Breast epithelium (tissue), 4 donors: ENCODE data around the gene DIS3L2. TPM values are rescaled to one million over a fixed set of nuclear protein-coding genes. Genes with fewer than 3 reads are reported as not detected.

Source experiments
- DNase-seq, 2 donors: peaks; one replicate each; pipeline ENCODE4 v3.0.0-alpha.2; 2019; ENCODE audit warnings: low spot score in 2 of 2
- H3K27ac ChIP-seq, 2 donors: fragments of 200-600 bp; sonication (generic) in 1 of 2; one replicate each; pipeline ENCODE4 v1.5.1; 2016 to 2019; ENCODE audit warnings: mild to moderate bottlenecking in 1 of 2
- H3K27me3 ChIP-seq, 2 donors: fragments of 200-600 bp; sonication (generic) in 1 of 2; one replicate each; pipeline versions ENCODE4 v1.5.1 to v1.6.0; 2017 to 2019; ENCODE audit warnings: control low read depth in 1 of 2, mild to moderate bottlenecking in 1 of 2
- H3K36me3 ChIP-seq: fragments of 200-600 bp; one replicate; pipeline ENCODE4 v1.5.1; 2019
- H3K4me1 ChIP-seq, 2 donors: fragments of 200-600 bp; sonication (generic); one replicate each; pipeline ENCODE4 v1.5.1; 2016 to 2019; ENCODE audit warnings: control low read depth in 1 of 2
- H3K4me3 ChIP-seq, 3 donors: fragments of 200-600 bp; sonication (generic); 1 replicate in 2 of 3; 2 replicates in 1 of 3; pipeline ENCODE4 v1.5.1; 2016 to 2019; ENCODE audit warnings: mild to moderate bottlenecking in 3 of 3, moderate library complexity in 2 of 3
- H3K9me3 ChIP-seq, 2 donors: fragments of 200-600 bp; sonication (generic) in 1 of 2; one replicate each; pipeline ENCODE4 v1.5.1; 2016 to 2019; ENCODE audit warnings: control low read depth in 1 of 2
- POLR2A ChIP-seq: fragments of 450-650 bp; IDR thresholded peaks from one replicate; pipeline ENCODE4 v1.6.1; 2016; ENCODE audit warnings: antibody characterized with exemption, mild to moderate bottlenecking, moderate library complexity
- POLR2AphosphoS5 ChIP-seq, 3 donors: sonication (generic); formaldehyde crosslinking; IDR thresholded peaks; one replicate each; pipeline ENCODE4 v1.6.1; 2017; ENCODE audit warnings: antibody characterized with exemption in 3 of 3
- intact Hi-C: fragments of 100-400 bp; cut with DNase I; formaldehyde crosslinking; loops from one replicate; pipeline ENCODE4 v1.15.1; 2023; ENCODE audit warnings: low total_unique reads
- total RNA-seq, 3 donors: library from RNA; depleted of rRNA; stranded (reverse); fragments of >200 nt; gene quantifications; one replicate each; pipeline ENCODE4 v1.1.0, GENCODE V29; 2016
- TF ChIP-seq, protein P1 (sequence below), 3 donors: fragments of 450-650 bp; IDR thresholded peaks; one replicate each; pipeline ENCODE4 v1.5.1; 2016 to 2017; ENCODE audit warnings: antibody characterized with exemption in 3 of 3, mild to moderate bottlenecking in 3 of 3, moderate library complexity in 3 of 3

DIS3L2 gene
- total RNA-seq, 3 donors from 2014 or later = 19.2 to 38.9 (median 33.4) TPM

DNA sequence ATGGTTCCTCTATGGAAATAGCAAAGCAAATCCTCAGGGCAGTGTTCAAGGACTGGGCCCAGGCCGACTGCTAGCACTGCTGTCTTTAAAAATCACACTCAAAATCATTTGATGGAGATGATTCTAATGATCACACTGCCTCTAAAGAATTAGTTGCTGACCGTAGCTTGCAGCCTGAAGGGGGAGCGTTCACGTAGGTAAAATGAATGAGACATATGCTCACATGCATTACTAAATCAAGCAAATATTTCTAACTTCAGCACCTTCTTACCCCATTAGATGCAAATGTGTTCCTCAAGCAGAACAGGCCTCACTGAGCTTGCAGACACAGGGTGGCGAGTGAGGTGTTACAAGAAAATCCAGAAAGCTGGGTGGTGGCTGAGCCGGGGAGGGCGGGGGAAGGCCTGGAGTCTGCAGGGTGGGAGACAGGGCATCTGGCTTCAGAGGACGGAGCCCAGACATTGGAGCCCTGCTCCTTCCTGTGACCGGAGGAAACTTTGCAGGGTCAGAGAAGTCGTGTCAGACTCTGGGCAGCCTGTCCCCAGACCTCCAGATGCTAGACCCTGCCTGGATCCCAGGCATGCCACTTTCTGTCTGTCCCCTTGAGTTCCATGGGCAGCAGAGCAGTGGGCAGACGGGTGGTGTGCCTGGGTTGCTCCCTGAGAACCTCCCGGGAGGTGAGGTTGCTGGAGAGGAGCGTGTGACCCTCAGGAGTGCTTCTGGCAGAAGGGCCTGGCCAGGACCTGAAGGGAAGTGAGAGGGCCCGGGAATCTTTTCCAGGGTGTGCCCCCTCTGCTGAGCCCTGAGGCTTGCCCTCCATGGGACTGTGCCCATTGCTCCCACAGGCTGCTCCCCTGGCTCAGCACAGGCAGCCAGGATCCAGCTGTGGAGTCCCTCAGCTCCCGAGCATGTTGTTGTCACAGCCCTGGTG lies 28.3 kb upstream of the DIS3L2 start:
- intact Hi-C loops = no loop called here
- Histone ChIP-seq H3K36me3 (no peaks in the 10 kb centered on the region), H3K9me3 (no peaks in the 10 kb centered on the region), H3K4me1 (no peaks in the 10 kb centered on the region), H3K27ac (no peak overlapping the region), H3K27me3 (no peaks in the 10 kb centered on the region), H3K4me3 (no peak overlapping the region)
- DNase-seq = peak in 1 of 2 donors; percentile 1
- TF ChIP-seq POLR2A (no peak), POLR2AphosphoS5 (IDR thresholded peaks at IDR 0.05) (no peak)
- TF ChIP-seq, protein P1, sequence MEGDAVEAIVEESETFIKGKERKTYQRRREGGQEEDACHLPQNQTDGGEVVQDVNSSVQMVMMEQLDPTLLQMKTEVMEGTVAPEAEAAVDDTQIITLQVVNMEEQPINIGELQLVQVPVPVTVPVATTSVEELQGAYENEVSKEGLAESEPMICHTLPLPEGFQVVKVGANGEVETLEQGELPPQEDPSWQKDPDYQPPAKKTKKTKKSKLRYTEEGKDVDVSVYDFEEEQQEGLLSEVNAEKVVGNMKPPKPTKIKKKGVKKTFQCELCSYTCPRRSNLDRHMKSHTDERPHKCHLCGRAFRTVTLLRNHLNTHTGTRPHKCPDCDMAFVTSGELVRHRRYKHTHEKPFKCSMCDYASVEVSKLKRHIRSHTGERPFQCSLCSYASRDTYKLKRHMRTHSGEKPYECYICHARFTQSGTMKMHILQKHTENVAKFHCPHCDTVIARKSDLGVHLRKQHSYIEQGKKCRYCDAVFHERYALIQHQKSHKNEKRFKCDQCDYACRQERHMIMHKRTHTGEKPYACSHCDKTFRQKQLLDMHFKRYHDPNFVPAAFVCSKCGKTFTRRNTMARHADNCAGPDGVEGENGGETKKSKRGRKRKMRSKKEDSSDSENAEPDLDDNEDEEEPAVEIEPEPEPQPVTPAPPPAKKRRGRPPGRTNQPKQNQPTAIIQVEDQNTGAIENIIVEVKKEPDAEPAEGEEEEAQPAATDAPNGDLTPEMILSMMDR (IDR thresholded peaks at IDR 0.05) = no peak

DNA sequence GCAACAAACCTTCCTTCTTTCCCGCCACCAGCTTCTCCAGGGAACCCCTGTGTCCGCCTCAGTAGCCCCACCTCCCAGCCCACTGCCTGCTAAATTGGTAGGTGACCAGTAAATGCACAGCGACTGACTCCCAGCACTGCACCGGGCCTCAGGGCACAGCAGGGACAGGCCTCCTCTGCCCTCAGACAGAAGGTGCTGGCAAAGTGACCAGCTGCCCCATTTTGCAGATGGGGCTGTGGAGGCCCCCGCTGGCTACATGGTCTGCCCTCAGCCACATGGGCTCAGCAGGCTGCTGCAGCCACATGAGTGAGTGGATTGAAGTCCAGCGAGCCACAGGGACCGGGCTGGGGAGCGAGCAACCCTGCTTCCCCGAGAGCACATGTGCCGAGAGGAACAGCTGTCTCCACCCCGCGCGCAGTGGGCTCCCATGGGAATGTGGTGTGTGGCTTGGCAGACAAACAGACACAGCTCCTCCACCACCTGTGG lies 27.6 kb upstream of the DIS3L2 start:
- TF ChIP-seq POLR2AphosphoS5 (IDR thresholded peaks at IDR 0.05) (no peak), POLR2A (no peak)
- TF ChIP-seq, protein P1 (IDR thresholded peaks at IDR 0.05) = no peak
- H3K9me3 ChIP-seq = no peaks in the 10 kb centered on the region
- DNase-seq = peak in 1 of 2 donors; percentile 16
- H3K27ac ChIP-seq = no peak overlapping the region
- no peaks in the 10 kb centered on the region for H3K4me1 ChIP-seq
- no peak overlapping the region for H3K4me3 ChIP-seq
- no peaks in the 10 kb centered on the region for H3K27me3 ChIP-seq
- intact Hi-C loops = no loop called here
- no peaks in the 10 kb centered on the region for H3K36me3 ChIP-seq

DNA sequence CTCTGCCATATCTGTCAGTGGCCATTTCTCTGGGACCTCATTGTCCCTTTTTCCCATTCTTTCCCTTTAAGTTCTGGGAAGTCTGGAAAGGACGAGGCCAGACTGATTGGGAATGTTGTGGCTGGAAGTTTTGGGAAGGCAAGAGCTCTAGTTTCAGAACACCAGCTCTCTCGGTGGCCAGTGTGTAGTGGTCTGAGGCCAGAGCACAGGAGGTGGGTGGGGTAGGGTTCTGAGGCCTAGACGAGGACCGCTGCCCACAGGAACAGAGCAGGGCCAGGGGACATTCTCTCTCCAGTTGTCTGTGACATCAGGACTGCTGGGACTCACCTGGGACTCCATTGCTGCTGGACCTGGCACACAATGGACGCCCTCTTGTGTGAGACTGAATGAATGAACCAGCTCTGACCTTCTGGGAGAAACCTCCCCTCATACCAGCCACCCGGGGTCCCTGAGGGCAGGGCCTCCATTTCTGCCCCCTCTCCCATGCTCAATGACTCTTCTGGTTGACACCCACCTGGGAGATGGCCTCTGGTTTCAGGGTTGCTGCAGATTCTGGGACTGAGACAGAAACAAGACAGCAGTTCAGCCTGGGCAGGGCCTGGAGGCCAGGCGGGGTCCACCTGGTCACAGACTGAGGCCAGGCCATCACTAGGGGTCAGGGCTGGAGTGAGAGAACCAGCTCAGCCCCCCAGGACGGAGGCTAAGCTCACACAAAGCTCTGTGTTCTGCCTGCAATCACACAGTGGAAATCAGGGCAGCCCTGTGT lies 26.9 kb upstream of the DIS3L2 start:
- Histone ChIP-seq H3K4me3 (no peak overlapping the region), H3K27me3 (no peaks in the 10 kb centered on the region), H3K27ac (no peak overlapping the region), H3K9me3 (no peaks in the 10 kb centered on the region), H3K4me1 (no peaks in the 10 kb centered on the region), H3K36me3 (no peaks in the 10 kb centered on the region)
- intact Hi-C loops = no loop called here
- DNase-seq = peak in 1 of 2 donors; percentile 7
- no peak for TF ChIP-seq POLR2AphosphoS5 (IDR thresholded peaks at IDR 0.05)
- TF ChIP-seq, protein P1 (IDR thresholded peaks at IDR 0.05) = no peak

DNA sequence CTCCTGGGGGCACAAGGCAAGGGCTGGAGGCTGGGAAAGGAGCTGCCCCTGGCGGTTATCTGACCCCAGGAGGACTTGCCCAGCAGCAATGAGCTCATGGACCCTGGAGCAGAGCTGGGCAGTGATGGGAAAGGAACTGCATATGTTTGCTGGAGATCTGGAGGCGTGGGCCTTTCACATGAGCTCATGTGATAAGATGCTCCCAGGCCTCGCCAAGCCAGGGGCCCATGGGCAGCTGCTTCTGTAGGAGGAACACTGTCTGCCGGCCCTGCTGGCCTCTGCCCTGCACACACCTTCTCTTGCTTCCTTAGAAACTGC lies 26.3 kb upstream of the DIS3L2 start:
- Histone ChIP-seq H3K27me3 (no peaks in the 10 kb centered on the region), H3K27ac (no peak overlapping the region), H3K4me1 (no peaks in the 10 kb centered on the region), H3K4me3 (no peak overlapping the region), H3K9me3 (no peaks in the 10 kb centered on the region), H3K36me3 (no peaks in the 10 kb centered on the region)
- peak in 1 of 2 donors; percentile 2 for DNase-seq
- no peak for TF ChIP-seq POLR2AphosphoS5 (IDR thresholded peaks at IDR 0.05)
- TF ChIP-seq, protein P1 (IDR thresholded peaks at IDR 0.05) = no peak
- TF ChIP-seq POLR2A = no peak
- intact Hi-C loops = no loop called here

DNA sequence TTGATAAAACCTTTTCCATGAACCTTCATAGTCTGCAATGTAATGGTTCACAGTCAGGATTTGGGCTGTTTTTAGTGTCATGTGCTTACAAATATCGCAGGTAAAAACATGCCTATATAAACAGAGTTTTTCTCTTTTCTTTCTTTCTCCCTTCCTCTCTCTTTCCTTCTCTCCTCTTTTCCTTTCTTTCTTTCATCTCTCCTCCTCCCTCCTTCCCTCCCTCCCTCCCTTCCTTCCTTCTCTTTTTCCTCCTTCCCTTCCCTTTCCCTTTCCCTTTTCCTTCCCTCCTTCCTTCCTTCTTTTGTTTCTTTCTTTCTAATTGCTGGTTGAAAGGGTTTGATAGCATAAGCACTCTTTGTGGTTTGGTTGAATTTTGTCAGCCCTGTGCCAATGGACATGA lies 25.7 kb upstream of the DIS3L2 start:
- H3K27me3 ChIP-seq = no peaks in the 10 kb centered on the region
- H3K4me1 ChIP-seq = no peaks in the 10 kb centered on the region
- intact Hi-C loops = no loop called here
- TF ChIP-seq, protein P1 (IDR thresholded peaks at IDR 0.05) = no peak
- TF ChIP-seq POLR2AphosphoS5 (IDR thresholded peaks at IDR 0.05) (no peak), POLR2A (no peak)
- no peak overlapping the region for H3K4me3 ChIP-seq
- DNase-seq = no peak
- no peaks in the 10 kb centered on the region for H3K9me3 ChIP-seq
- H3K27ac ChIP-seq = no peak overlapping the region
- H3K36me3 ChIP-seq = no peaks in the 10 kb centered on the region
